GM18858 (cell line): ENCODE results near the gene HECTD3.
"Not testable (repeated sequence)": the region's sequence is repeated elsewhere in the genome, so short reads cannot be mapped to it uniquely, and the experiment has no call there.

Source experiments
- ATAC-seq: cut with Tn5 transposase; IDR thresholded peaks from one replicate; pipeline ENCODE4 v1.9.1; 2021; ENCODE audit not compliant: unreplicated experiment

HECTD3 gene

GRCh38 chr1:45014321-45015028 is 3.4 kb upstream of the HECTD3 start:
- ATAC-seq: no peak

GRCh38 chr1:45013551-45014209 is 2.6 kb upstream of the HECTD3 start:
- ATAC-seq: no peak

GRCh38 chr1:45012639-45013278 is 1.6 kb upstream of the HECTD3 start:
- ATAC-seq: no peak

GRCh38 chr1:45011837-45012638 is 914 bp upstream of the HECTD3 start, which contains the start of gene UROD:
UROD (plus strand) TSS chr1:45012254; CDS start chr1:45012266, 12 bp downstream.
- no peak for ATAC-seq

- ATAC-seq: no peak
Observed at GRCh38 chr1:45009956-45010854, 919 bp downstream of the HECTD3 start.

GRCh38 chr1:45009296-45009865 is 1.7 kb downstream of the HECTD3 start:
- no peak for ATAC-seq

GRCh38 chr1:45008516-45008915 is 2.6 kb downstream of the HECTD3 start:
- ATAC-seq: no peak

GRCh38 chr1:45008076-45008475 is 3.0 kb downstream of the HECTD3 start:
- no peak for ATAC-seq

- no peak for ATAC-seq
Observed at GRCh38 chr1:45007311-45007710, 3.8 kb downstream of the HECTD3 start.

- ATAC-seq: no peak
Observed at GRCh38 chr1:45005761-45006160, 5.4 kb downstream of the HECTD3 start.

- no peak for ATAC-seq
Observed at GRCh38 chr1:45004281-45004920, 6.7 kb downstream of the HECTD3 start.

GRCh38 chr1:45003741-45004140 is 7.4 kb downstream of the HECTD3 start:
- ATAC-seq: no peak

GRCh38 chr1:45002650-45003645 is 8.2 kb downstream of the HECTD3 start:
- ATAC-seq: no peak

GRCh38 chr1:45001576-45001975 is 9.5 kb downstream of the HECTD3 start:
- not testable (repeated sequence) for ATAC-seq

- no peak for ATAC-seq
Observed at GRCh38 chr1:45001011-45001481, 10.1 kb downstream of the HECTD3 start.

- no peak for ATAC-seq
Observed at GRCh38 chr1:44999232-44999631, 11.9 kb downstream of the HECTD3 start.

GRCh38 chr1:44995467-44996238 is 15.5 kb downstream of the HECTD3 start:
- no peak for ATAC-seq
